IMR-90 (cell line): ENCODE results near the gene OR56A4.

ENCODE experiments used
- BHLHE40 ChIP-seq: fragments of 150-350 bp; IDR thresholded peaks from 2 replicates; pipeline ENCODE4 v1.6.1; 2016; ENCODE audit warnings: mild to moderate bottlenecking, low read depth, low read length
- CEBPB ChIP-seq: IDR thresholded peaks from 2 replicates; pipeline ENCODE4 v1.6.1; 2012; ENCODE audit warnings: low read depth, low read length, improper control_type of control experiment
- FOS ChIP-seq: fragments of 150-350 bp; IDR thresholded peaks from 2 replicates; pipeline ENCODE4 v1.6.1; 2016; ENCODE audit warnings: low read depth, low read length
- MAFK ChIP-seq: IDR thresholded peaks from 2 replicates; pipeline ENCODE4 v1.6.1; 2012; ENCODE audit warnings: low read depth, low read length, improper control_type of control experiment
- MAZ ChIP-seq: IDR thresholded peaks from 2 replicates; pipeline ENCODE4 v1.6.1; 2012; ENCODE audit warnings: low read depth, mild to moderate bottlenecking, low read length, improper control_type of control experiment, moderate library complexity, borderline replicate concordance
- MXI1 ChIP-seq: IDR thresholded peaks from 2 replicates; pipeline ENCODE4 v1.6.1; 2012; ENCODE audit warnings: low read depth, mild to moderate bottlenecking, low read length, moderate library complexity, borderline replicate concordance
- POLR2A ChIP-seq: IDR thresholded peaks from 2 replicates; pipeline ENCODE4 v1.6.1; 2012; ENCODE audit warnings: mild to moderate bottlenecking, low read depth, low read length
- RAD21 ChIP-seq: IDR thresholded peaks from 2 replicates; pipeline ENCODE4 v1.6.1; 2012; ENCODE audit warnings: low read length, improper control_type of control experiment
- RCOR1 ChIP-seq: IDR thresholded peaks from 2 replicates; pipeline ENCODE4 v1.6.1; 2012; ENCODE audit warnings: mild to moderate bottlenecking, low read length, improper control_type of control experiment; ENCODE audit not compliant: insufficient replicate concordance
- TF ChIP-seq, protein P1 (sequence below): conservative IDR thresholded peaks from 2 replicates; pipeline ENCODE4 v1.5.1; 2012; ENCODE audit warnings: mild to moderate bottlenecking, low read depth, low read length, improper control_type of control experiment
- TF ChIP-seq, protein P2 (sequence below): fragments of 150-350 bp; IDR thresholded peaks from 2 replicates; pipeline ENCODE4 v1.6.1; 2017; ENCODE audit warnings: mild to moderate bottlenecking, antibody characterized with exemption, low read length, low read depth
- TF ChIP-seq, protein P3 (sequence below): fragments of 150-350 bp; IDR thresholded peaks from 2 replicates; pipeline ENCODE4 v1.6.1; 2016; ENCODE audit warnings: low read depth, mild to moderate bottlenecking, low read length, moderate library complexity, borderline replicate concordance

DNA sequence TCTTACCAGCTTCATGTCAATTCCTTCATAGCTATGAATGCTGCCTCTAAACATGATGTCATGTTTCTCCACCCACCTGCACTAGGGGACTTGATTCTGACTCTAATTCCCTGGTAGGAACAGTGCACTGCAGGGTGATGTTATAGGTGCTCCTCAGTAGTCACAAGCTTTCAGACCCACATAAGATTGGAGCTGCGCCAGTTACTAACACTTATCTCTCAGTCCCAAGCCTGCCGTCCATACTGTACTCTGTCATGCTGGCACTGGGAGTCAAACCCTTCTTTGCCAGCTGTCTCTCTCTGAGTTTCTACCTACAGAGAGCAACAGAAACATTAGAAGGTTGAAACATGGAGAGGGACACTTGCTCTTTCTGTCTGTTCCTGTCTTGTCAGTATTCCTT is 18.3 kb upstream of the OR56A4 start:
- no peak for TF ChIP-seq RCOR1
- TF ChIP-seq, protein P1, sequence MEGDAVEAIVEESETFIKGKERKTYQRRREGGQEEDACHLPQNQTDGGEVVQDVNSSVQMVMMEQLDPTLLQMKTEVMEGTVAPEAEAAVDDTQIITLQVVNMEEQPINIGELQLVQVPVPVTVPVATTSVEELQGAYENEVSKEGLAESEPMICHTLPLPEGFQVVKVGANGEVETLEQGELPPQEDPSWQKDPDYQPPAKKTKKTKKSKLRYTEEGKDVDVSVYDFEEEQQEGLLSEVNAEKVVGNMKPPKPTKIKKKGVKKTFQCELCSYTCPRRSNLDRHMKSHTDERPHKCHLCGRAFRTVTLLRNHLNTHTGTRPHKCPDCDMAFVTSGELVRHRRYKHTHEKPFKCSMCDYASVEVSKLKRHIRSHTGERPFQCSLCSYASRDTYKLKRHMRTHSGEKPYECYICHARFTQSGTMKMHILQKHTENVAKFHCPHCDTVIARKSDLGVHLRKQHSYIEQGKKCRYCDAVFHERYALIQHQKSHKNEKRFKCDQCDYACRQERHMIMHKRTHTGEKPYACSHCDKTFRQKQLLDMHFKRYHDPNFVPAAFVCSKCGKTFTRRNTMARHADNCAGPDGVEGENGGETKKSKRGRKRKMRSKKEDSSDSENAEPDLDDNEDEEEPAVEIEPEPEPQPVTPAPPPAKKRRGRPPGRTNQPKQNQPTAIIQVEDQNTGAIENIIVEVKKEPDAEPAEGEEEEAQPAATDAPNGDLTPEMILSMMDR: no peak
- no peak for TF ChIP-seq POLR2A
- no peak for TF ChIP-seq CEBPB
- TF ChIP-seq MAZ: no peak
- TF ChIP-seq, protein P2, sequence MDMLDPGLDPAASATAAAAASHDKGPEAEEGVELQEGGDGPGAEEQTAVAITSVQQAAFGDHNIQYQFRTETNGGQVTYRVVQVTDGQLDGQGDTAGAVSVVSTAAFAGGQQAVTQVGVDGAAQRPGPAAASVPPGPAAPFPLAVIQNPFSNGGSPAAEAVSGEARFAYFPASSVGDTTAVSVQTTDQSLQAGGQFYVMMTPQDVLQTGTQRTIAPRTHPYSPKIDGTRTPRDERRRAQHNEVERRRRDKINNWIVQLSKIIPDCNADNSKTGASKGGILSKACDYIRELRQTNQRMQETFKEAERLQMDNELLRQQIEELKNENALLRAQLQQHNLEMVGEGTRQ: no peak
- TF ChIP-seq MAFK: no peak
- TF ChIP-seq RAD21: no peak
- TF ChIP-seq, protein P3, sequence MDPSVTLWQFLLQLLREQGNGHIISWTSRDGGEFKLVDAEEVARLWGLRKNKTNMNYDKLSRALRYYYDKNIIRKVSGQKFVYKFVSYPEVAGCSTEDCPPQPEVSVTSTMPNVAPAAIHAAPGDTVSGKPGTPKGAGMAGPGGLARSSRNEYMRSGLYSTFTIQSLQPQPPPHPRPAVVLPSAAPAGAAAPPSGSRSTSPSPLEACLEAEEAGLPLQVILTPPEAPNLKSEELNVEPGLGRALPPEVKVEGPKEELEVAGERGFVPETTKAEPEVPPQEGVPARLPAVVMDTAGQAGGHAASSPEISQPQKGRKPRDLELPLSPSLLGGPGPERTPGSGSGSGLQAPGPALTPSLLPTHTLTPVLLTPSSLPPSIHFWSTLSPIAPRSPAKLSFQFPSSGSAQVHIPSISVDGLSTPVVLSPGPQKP: no peak
- TF ChIP-seq MXI1: no peak
- TF ChIP-seq BHLHE40: no peak
- no peak for TF ChIP-seq FOS
